ENCODE data around the gene WDR47.

DNA sequence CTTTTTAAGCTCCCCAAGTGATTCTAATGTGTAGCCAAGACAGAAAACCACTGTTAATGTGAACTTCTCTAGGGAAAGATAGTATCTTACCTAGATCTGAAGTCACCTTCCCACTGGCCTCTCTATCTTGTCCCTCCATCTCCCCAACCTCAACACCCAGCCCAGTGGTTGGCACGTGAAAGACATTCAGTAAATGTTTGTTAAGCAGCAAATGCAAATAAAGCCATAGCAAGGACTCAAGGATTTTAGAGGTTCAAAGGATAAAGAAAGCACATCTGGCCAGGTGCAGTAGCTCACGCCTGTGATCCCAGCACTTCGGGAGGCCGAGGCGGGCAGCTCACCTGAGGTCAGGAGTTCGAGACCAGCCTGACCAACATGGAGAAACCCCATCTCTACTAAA lies 88.5 kb downstream of the WDR47 start:
- TF ChIP-seq ZFP30 (CRISPR knock-in tag; IDR thresholded peaks at IDR 0.05) (no peak), RARB (CRISPR knock-in tag; IDR thresholded peaks at IDR 0.05) (no peak), ZFP3 (CRISPR knock-in tag; IDR thresholded peaks at IDR 0.05) (no peak), ZNF8 (CRISPR knock-in tag; IDR thresholded peaks at IDR 0.05) (no peak)
